SK-N-SH (cell line): ENCODE results near the gene LRP2BP. TPM values are rescaled to one million over a fixed set of nuclear protein-coding genes. Genes with fewer than 3 reads are reported as not detected.

Experiments
- CTCF ChIA-PET: fragments of 300-600, 350-600 bp; formaldehyde crosslinking; extraction: SDS; loops from one replicate; lab custom pipeline; 2021; lab: Yijun Ruan, JAX
- POLR2A ChIA-PET: fragments of 350-600 bp; sonication (Branson Sonifier 250); formaldehyde crosslinking; extraction: SDS; loops from one replicate; lab custom pipeline; 2020; ENCODE audit warnings: antibody characterized with exemption, inconsistent platforms; lab: Yijun Ruan, JAX
- DNase-seq: peaks from one replicate; pipeline ENCODE4 v3.0.0; 2012
- H2AFZ ChIP-seq: fragments of 200-600 bp; sonication (generic); 2 replicates; pipeline ENCODE4 v1.8.1; 2016; ENCODE audit warnings: antibody characterized with exemption, mild to moderate bottlenecking, low read depth
- H3F3A ChIP-seq: fragments of 200-600 bp; sonication (generic); replicated peaks from 2 replicates; pipeline ENCODE3; 2016; ENCODE audit warnings: antibody characterized with exemption, mild to moderate bottlenecking; ENCODE audit not compliant: insufficient read depth
- H3K27ac ChIP-seq, 2 experiments: fragments of 200-500 bp in 1 of 2; fragments of 200-600 bp in 1 of 2; sonication (Bioruptor generic) in 1 of 2; sonication (generic), shearing (Covaris generic) in 1 of 2; 2 replicates each; pipeline versions ENCODE4 v1.5.1 to v1.6.1; 2014 to 2016; ENCODE audit warnings: low read depth in 2 of 2, inconsistent platforms in 1 of 2, low read length in 1 of 2, mild to moderate bottlenecking in 1 of 2, mixed read lengths in 1 of 2
- H3K27me3 ChIP-seq: fragments of 200-600 bp; sonication (generic), shearing (Covaris generic); 2 replicates; pipeline ENCODE4 v1.6.1; 2016; ENCODE audit warnings: mixed run types; ENCODE audit not compliant: insufficient read depth
- H3K36me3 ChIP-seq, 2 experiments: fragments of 200-500 bp in 1 of 2; fragments of 200-600 bp in 1 of 2; sonication (Bioruptor generic) in 1 of 2; sonication (generic) in 1 of 2; replicated peaks in 1 of 2; 2 replicates each; pipeline versions ENCODE3 to v1.5.1; 2014 to 2016; ENCODE audit warnings: low read length in 1 of 2, mild to moderate bottlenecking in 1 of 2; ENCODE audit not compliant: insufficient read depth in 2 of 2, control insufficient read depth in 1 of 2
- H3K4me1 ChIP-seq, 2 experiments: fragments of 200-500 bp in 1 of 2; fragments of 200-600 bp in 1 of 2; sonication (Bioruptor generic) in 1 of 2; sonication (generic), shearing (Covaris generic) in 1 of 2; 2 replicates each; pipeline versions ENCODE4 v1.5.1 to v1.6.1; 2014 to 2016; ENCODE audit warnings: low read depth in 1 of 2, low read length in 1 of 2, mixed run types in 1 of 2; ENCODE audit not compliant: insufficient read depth in 2 of 2, control insufficient read depth in 1 of 2
- H3K4me2 ChIP-seq: fragments of 200-600 bp; sonication (generic), shearing (Covaris generic); 2 replicates; pipeline ENCODE4 v1.6.1; 2017; ENCODE audit warnings: mixed run types
- H3K4me3 ChIP-seq, 2 experiments: fragments of 200-500 bp in 1 of 2; fragments of 200-600 bp in 1 of 2; sonication (Bioruptor generic) in 1 of 2; sonication (generic), shearing (Covaris generic) in 1 of 2; 2 replicates each; pipeline versions ENCODE4 v1.5.1 to v1.8.1; 2014 to 2016; ENCODE audit warnings: low read depth in 2 of 2, inconsistent platforms in 1 of 2, low read length in 1 of 2, mild to moderate bottlenecking in 1 of 2, mixed read lengths in 1 of 2, moderate library complexity in 1 of 2
- H3K79me2 ChIP-seq: fragments of 200-600 bp; sonication (generic); 2 replicates; pipeline ENCODE4 v1.8.1; 2017; ENCODE audit warnings: mild to moderate bottlenecking; ENCODE audit not compliant: insufficient read depth
- H3K9ac ChIP-seq: fragments of 200-600 bp; sonication (generic); 2 replicates; pipeline ENCODE4 v1.6.1; 2017; ENCODE audit warnings: mixed run types
- H3K9me2 ChIP-seq: fragments of 200-600 bp; sonication (generic); 2 replicates; pipeline ENCODE4 v1.6.1; 2017; ENCODE audit warnings: mixed run types
- H3K9me3 ChIP-seq: fragments of 200-600 bp; sonication (generic); 2 replicates; pipeline ENCODE4 v1.6.1; 2017; ENCODE audit warnings: mixed run types, mild to moderate bottlenecking, moderate library complexity
- H4K20me1 ChIP-seq: fragments of 200-600 bp; sonication (generic); 2 replicates; pipeline ENCODE4 v1.6.1; 2017; ENCODE audit warnings: mild to moderate bottlenecking, mixed run types; ENCODE audit not compliant: insufficient read depth
- CHD2 ChIP-seq: fragments of 150-350 bp; IDR thresholded peaks from 2 replicates; pipeline ENCODE4 v1.6.1; 2018; ENCODE audit warnings: low read length; ENCODE audit not compliant: partially characterized antibody
- ELF1 ChIP-seq: IDR thresholded peaks from 2 replicates; pipeline ENCODE4 v1.4.0; 2012
- EP300 ChIP-seq, 2 experiments: IDR thresholded peaks; 2 replicates each; pipeline versions ENCODE4 v1.4.0 to v1.6.1; 2012; ENCODE audit warnings: borderline replicate concordance in 1 of 2, low read depth in 1 of 2, low read length in 1 of 2
- EZH2phosphoT487 ChIP-seq: fragments of 200-600 bp; sonication (generic); IDR thresholded peaks from 2 replicates; pipeline ENCODE4 v1.6.1; 2017; ENCODE audit warnings: low read depth, mixed run types, mild to moderate bottlenecking, antibody characterized with exemption, moderate library complexity, borderline replicate concordance
- FOSL2 ChIP-seq: IDR thresholded peaks from 2 replicates; pipeline ENCODE4 v1.4.0; 2012; ENCODE audit warnings: low read depth, mild to moderate bottlenecking, moderate library complexity, borderline replicate concordance
- FOXJ3 ChIP-seq: sonication (generic); formaldehyde crosslinking; IDR thresholded peaks from 2 replicates; pipeline ENCODE4 v1.5.1; 2020; ENCODE audit warnings: mild to moderate bottlenecking, missing genetic modification reagents
- FOXM1 ChIP-seq: IDR thresholded peaks from 2 replicates; pipeline ENCODE4 v1.4.0; 2012; ENCODE audit warnings: low read depth, mild to moderate bottlenecking
- GABPA ChIP-seq: IDR thresholded peaks from 2 replicates; pipeline ENCODE4 v1.4.0; 2012; ENCODE audit warnings: low read depth, mild to moderate bottlenecking
- GATA2 ChIP-seq: sonication (generic); formaldehyde crosslinking; IDR thresholded peaks from 2 replicates; pipeline ENCODE4 v1.5.0; 2020; ENCODE audit warnings: mild to moderate bottlenecking, missing genetic modification reagents
- JUND ChIP-seq: IDR thresholded peaks from 2 replicates; pipeline ENCODE4 v1.4.0; 2012
- MEF2A ChIP-seq: IDR thresholded peaks from 2 replicates; pipeline ENCODE4 v1.4.0; 2012; ENCODE audit warnings: low read depth, borderline replicate concordance
- NFIC ChIP-seq: IDR thresholded peaks from 2 replicates; pipeline ENCODE4 v1.4.0; 2012; ENCODE audit warnings: borderline replicate concordance
- NRF1 ChIP-seq: IDR thresholded peaks from 2 replicates; pipeline ENCODE4 v1.6.1; 2012; ENCODE audit warnings: low read depth, mild to moderate bottlenecking, low read length
- POLR2AphosphoS5 ChIP-seq: IDR thresholded peaks from 2 replicates; pipeline ENCODE4 v1.6.1; 2012; ENCODE audit warnings: low read depth, low read length
- RAD21 ChIP-seq: IDR thresholded peaks from 2 replicates; pipeline ENCODE4 v1.6.1; 2012; ENCODE audit warnings: mild to moderate bottlenecking, low read length
- RCOR1 ChIP-seq: fragments of 150-350 bp; IDR thresholded peaks from 2 replicates; pipeline ENCODE4 v1.6.1; 2017; ENCODE audit warnings: antibody characterized with exemption, low read length
- RFX5 ChIP-seq: IDR thresholded peaks from 2 replicates; pipeline ENCODE4 v1.6.1; 2012; ENCODE audit warnings: mild to moderate bottlenecking, improper control_type of control experiment, low read length
- SIN3A ChIP-seq: IDR thresholded peaks from 2 replicates; pipeline ENCODE4 v1.6.1; 2012; ENCODE audit warnings: low read depth, mild to moderate bottlenecking, low read length, moderate library complexity, borderline replicate concordance
- SMC3 ChIP-seq: IDR thresholded peaks from 2 replicates; pipeline ENCODE4 v1.6.1; 2012; ENCODE audit warnings: low read depth, low read length, improper control_type of control experiment
- TAF1 ChIP-seq: IDR thresholded peaks from 2 replicates; pipeline ENCODE4 v1.6.1; 2012; ENCODE audit warnings: low read depth, mild to moderate bottlenecking, low read length, moderate library complexity, borderline replicate concordance
- polyA plus RNA-seq, 3 experiments: library from polyadenylated mRNA; depleted of rRNA; stranded (reverse); fragments of >200 nt; gene quantifications; 2 replicates each; pipeline ENCODE4 v1.2.3, GENCODE V29; 2012
- TF ChIP-seq, protein P1 (sequence below): IDR thresholded peaks from 2 replicates; pipeline ENCODE4 v1.4.0; 2012; ENCODE audit warnings: low read depth, borderline replicate concordance
- TF ChIP-seq, protein P2 (sequence below): IDR thresholded peaks from 2 replicates; pipeline ENCODE4 v1.4.0; 2012; ENCODE audit warnings: low read depth
- TF ChIP-seq, protein P3 (sequence below): IDR thresholded peaks from 2 replicates; pipeline ENCODE4 v1.6.1; 2012; ENCODE audit warnings: mild to moderate bottlenecking, low read depth, low read length, moderate library complexity
- TF ChIP-seq, protein P4 (sequence below): fragments of 150-350 bp; IDR thresholded peaks from 2 replicates; pipeline ENCODE4 v1.6.1; 2017; ENCODE audit warnings: antibody characterized with exemption, low read length, low read depth, borderline replicate concordance
- TF ChIP-seq, protein P5 (sequence below): fragments of 200-600 bp; sonication (generic); IDR thresholded peaks from 2 replicates; pipeline ENCODE4 v1.6.1; 2017; ENCODE audit warnings: antibody characterized with exemption, mild to moderate bottlenecking, moderate library complexity

The LRP2BP gene
- polyA plus RNA-seq, 1 of the 3 experiments (the other 2 are of a cell fraction): 0.30 TPM

DNA sequence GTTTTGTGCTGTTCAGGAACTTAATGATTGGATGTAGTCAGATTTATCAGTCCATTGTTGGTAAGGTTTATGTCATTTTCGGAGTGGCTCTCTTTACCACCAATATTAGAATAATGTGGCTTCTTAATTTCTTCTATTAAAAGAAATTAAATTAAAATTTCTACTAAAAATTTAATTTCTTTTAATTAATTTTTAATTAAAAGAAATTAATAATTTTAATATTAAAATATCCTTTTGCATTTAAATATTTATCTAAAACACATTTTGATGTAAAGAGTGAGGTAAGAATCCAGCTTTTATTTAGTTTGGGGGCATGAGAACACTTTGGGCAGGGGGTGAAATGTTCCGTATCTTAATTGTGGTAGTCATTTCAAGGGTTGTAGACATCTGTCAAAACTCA, 45.8 kb upstream of the LRP2BP start (continued):
- no peak for TF ChIP-seq FOSL2
- no peak for TF ChIP-seq NFIC
- TF ChIP-seq, protein P1, sequence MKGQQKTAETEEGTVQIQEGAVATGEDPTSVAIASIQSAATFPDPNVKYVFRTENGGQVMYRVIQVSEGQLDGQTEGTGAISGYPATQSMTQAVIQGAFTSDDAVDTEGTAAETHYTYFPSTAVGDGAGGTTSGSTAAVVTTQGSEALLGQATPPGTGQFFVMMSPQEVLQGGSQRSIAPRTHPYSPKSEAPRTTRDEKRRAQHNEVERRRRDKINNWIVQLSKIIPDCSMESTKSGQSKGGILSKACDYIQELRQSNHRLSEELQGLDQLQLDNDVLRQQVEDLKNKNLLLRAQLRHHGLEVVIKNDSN: no peak
- TF ChIP-seq RCOR1: no peak
- TF ChIP-seq GATA2 (CRISPR knock-in tag): no peak
- no peak for TF ChIP-seq TAF1
- TF ChIP-seq POLR2AphosphoS5: no peak
- TF ChIP-seq JUND: no peak
- no peak for TF ChIP-seq EP300 (IDR thresholded peaks at IDR 0.05; ENCODE audit: borderline replicate concordance in 1 of 2, low read depth in 1 of 2, low read length in 1 of 2)
- TF ChIP-seq GABPA: no peak
- TF ChIP-seq RAD21: no peak
- TF ChIP-seq MEF2A: no peak
- TF ChIP-seq, all 33 proteins: peak for 0

DNA sequence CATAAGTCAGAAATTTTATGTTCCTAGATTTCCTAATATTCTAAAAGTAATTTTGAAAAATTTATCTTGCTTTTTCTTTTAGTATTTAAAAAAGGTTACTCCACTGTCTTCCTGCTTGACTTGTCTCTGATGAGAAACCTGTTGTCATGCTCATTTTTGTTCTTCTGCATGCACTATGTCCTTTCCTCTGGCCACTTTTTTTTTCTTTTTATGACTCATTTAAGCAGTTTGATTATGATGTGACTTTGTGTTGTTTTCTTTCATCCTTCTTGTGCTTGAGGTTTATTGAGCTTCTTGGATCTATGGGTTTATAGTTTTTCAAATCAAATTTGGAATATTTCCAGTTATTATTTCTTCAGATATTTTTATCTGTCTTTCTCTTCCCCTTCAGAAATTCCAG, 42.1 kb upstream of the LRP2BP start:
- POLR2A ChIA-PET: no interaction called here
- no peak for TF ChIP-seq SIN3A
- TF ChIP-seq, protein P2, sequence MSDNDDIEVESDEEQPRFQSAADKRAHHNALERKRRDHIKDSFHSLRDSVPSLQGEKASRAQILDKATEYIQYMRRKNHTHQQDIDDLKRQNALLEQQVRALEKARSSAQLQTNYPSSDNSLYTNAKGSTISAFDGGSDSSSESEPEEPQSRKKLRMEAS: no peak
- TF ChIP-seq GATA2 (CRISPR knock-in tag): no peak
- TF ChIP-seq RFX5: no peak
- TF ChIP-seq, protein P3, sequence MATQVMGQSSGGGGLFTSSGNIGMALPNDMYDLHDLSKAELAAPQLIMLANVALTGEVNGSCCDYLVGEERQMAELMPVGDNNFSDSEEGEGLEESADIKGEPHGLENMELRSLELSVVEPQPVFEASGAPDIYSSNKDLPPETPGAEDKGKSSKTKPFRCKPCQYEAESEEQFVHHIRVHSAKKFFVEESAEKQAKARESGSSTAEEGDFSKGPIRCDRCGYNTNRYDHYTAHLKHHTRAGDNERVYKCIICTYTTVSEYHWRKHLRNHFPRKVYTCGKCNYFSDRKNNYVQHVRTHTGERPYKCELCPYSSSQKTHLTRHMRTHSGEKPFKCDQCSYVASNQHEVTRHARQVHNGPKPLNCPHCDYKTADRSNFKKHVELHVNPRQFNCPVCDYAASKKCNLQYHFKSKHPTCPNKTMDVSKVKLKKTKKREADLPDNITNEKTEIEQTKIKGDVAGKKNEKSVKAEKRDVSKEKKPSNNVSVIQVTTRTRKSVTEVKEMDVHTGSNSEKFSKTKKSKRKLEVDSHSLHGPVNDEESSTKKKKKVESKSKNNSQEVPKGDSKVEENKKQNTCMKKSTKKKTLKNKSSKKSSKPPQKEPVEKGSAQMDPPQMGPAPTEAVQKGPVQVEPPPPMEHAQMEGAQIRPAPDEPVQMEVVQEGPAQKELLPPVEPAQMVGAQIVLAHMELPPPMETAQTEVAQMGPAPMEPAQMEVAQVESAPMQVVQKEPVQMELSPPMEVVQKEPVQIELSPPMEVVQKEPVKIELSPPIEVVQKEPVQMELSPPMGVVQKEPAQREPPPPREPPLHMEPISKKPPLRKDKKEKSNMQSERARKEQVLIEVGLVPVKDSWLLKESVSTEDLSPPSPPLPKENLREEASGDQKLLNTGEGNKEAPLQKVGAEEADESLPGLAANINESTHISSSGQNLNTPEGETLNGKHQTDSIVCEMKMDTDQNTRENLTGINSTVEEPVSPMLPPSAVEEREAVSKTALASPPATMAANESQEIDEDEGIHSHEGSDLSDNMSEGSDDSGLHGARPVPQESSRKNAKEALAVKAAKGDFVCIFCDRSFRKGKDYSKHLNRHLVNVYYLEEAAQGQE: no peak
- no peak for TF ChIP-seq EZH2phosphoT487
- TF ChIP-seq CHD2: no peak
- no peak for TF ChIP-seq GABPA
- TF ChIP-seq FOXM1: no peak
- TF ChIP-seq ELF1: no peak
- no peak for TF ChIP-seq NRF1
- no peak for TF ChIP-seq SMC3
- TF ChIP-seq NFIC: no peak
- TF ChIP-seq MEF2A: no peak
- TF ChIP-seq, protein P4, sequence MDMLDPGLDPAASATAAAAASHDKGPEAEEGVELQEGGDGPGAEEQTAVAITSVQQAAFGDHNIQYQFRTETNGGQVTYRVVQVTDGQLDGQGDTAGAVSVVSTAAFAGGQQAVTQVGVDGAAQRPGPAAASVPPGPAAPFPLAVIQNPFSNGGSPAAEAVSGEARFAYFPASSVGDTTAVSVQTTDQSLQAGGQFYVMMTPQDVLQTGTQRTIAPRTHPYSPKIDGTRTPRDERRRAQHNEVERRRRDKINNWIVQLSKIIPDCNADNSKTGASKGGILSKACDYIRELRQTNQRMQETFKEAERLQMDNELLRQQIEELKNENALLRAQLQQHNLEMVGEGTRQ: no peak
- no peak for TF ChIP-seq FOXJ3
- TF ChIP-seq TAF1: no peak
- TF ChIP-seq, protein P5, sequence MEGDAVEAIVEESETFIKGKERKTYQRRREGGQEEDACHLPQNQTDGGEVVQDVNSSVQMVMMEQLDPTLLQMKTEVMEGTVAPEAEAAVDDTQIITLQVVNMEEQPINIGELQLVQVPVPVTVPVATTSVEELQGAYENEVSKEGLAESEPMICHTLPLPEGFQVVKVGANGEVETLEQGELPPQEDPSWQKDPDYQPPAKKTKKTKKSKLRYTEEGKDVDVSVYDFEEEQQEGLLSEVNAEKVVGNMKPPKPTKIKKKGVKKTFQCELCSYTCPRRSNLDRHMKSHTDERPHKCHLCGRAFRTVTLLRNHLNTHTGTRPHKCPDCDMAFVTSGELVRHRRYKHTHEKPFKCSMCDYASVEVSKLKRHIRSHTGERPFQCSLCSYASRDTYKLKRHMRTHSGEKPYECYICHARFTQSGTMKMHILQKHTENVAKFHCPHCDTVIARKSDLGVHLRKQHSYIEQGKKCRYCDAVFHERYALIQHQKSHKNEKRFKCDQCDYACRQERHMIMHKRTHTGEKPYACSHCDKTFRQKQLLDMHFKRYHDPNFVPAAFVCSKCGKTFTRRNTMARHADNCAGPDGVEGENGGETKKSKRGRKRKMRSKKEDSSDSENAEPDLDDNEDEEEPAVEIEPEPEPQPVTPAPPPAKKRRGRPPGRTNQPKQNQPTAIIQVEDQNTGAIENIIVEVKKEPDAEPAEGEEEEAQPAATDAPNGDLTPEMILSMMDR: no peak

More for the DNA sequence above, 42.1 kb upstream of the LRP2BP start:
- no peaks in the 10 kb centered on the region for H3K27me3 ChIP-seq
- H3K36me3 ChIP-seq: no peaks in the 10 kb centered on the region
- no peaks in the 10 kb centered on the region for H3K9me2 ChIP-seq
- CTCF ChIA-PET: interaction anchor here (0.9 kb wide), 1 partner anchor 11 kb away, joined by 4 read pairs; no protein-coding TSS in a partner anchor
- no peak for DNase-seq
- H3K4me2 ChIP-seq: no peak overlapping the region
- no peak overlapping the region for H3K9ac ChIP-seq
- no peaks in the 10 kb centered on the region for H3F3A ChIP-seq
- H3K79me2 ChIP-seq: no peaks in the 10 kb centered on the region
- no peak overlapping the region for H3K27ac ChIP-seq
- no peaks in the 10 kb centered on the region for H4K20me1 ChIP-seq
- H3K4me1 ChIP-seq: no peaks in the 10 kb centered on the region; a peak in 1 of 4 replicates
- no peak overlapping the region for H3K4me3 ChIP-seq
- no peaks in the 10 kb centered on the region for H3K9me3 ChIP-seq
- no peak overlapping the region for H2AFZ ChIP-seq
